HG02973 (cell line): ENCODE measurements around the gene MBP.
"Not testable (repeated sequence)": the region's sequence is repeated elsewhere in the genome, so short reads cannot be mapped to it uniquely, and the experiment has no call there.

Experiments
- ATAC-seq: cut with Tn5 transposase; IDR thresholded peaks from one replicate; pipeline ENCODE4 v1.9.1; 2021; ENCODE audit warnings: moderate library complexity; ENCODE audit not compliant: unreplicated experiment

Gene MBP

GRCh38 chr18:77035380-77036187, 97.0 kb downstream of the MBP start:
- ATAC-seq: no peak

GRCh38 chr18:77033575-77033974, 99.0 kb downstream of the MBP start:
- no peak for ATAC-seq

- ATAC-seq: no peak
Observed at GRCh38 chr18:77032181-77032701, 100.3 kb downstream of the MBP start.

- ATAC-seq: no peak
Observed at GRCh38 chr18:77031662-77032061, 100.9 kb downstream of the MBP start.

- ATAC-seq: no peak
Observed at GRCh38 chr18:77030201-77030600, 102.4 kb downstream of the MBP start.

- no peak for ATAC-seq
Observed at GRCh38 chr18:77025831-77026363, 106.7 kb downstream of the MBP start.

GRCh38 chr18:77025123-77025522, 107.5 kb downstream of the MBP start:
- no peak for ATAC-seq

GRCh38 chr18:77024476-77024875, 108.1 kb downstream of the MBP start:
- no peak for ATAC-seq

GRCh38 chr18:77023102-77023782, 109.3 kb downstream of the MBP start:
- ATAC-seq: no peak

GRCh38 chr18:77022556-77022955, 110.0 kb downstream of the MBP start:
- ATAC-seq: no peak

GRCh38 chr18:77022116-77022515, 110.5 kb downstream of the MBP start:
- no peak for ATAC-seq

- ATAC-seq: not testable (repeated sequence)
Observed at GRCh38 chr18:77021478-77021877, 111.1 kb downstream of the MBP start.

- no peak for ATAC-seq
Observed at GRCh38 chr18:77021075-77021474, 111.5 kb downstream of the MBP start.

GRCh38 chr18:77020561-77020960, 112.0 kb downstream of the MBP start:
- ATAC-seq: no peak

GRCh38 chr18:77019641-77020040, 112.9 kb downstream of the MBP start:
- no peak for ATAC-seq

GRCh38 chr18:77018650-77019049, 113.9 kb downstream of the MBP start:
- ATAC-seq: not testable (repeated sequence)

- ATAC-seq: no peak
Observed at GRCh38 chr18:77017355-77017754, 115.2 kb downstream of the MBP start.

- ATAC-seq: no peak
Observed at GRCh38 chr18:77016936-77017335, 115.6 kb downstream of the MBP start.

GRCh38 chr18:77015771-77016710, 116.5 kb downstream of the MBP start:
- no peak for ATAC-seq

GRCh38 chr18:77015169-77015568, 117.4 kb downstream of the MBP start:
- ATAC-seq: no peak

- no peak for ATAC-seq
Observed at GRCh38 chr18:77014538-77014937, 118.0 kb downstream of the MBP start.
